Fibroblast of pulmonary artery (primary cell): Measurements from ENCODE around the gene SYNGR3.
"Not testable (repeated sequence)": the region's sequence is repeated elsewhere in the genome, so short reads cannot be mapped to it uniquely, and the experiment has no call there.

Experiments
- DNase-seq: peaks from one replicate; pipeline ENCODE4 v3.0.0-alpha.2; 2010; ENCODE audit warnings: low read depth
- H3K4me3 ChIP-seq: replicated peaks from 2 replicates; pipeline ENCODE4 v1.5.1; 2011; ENCODE audit warnings: low read depth, mild to moderate bottlenecking, control low read depth, low read length, moderate library complexity
- CTCF ChIP-seq: IDR thresholded peaks from 2 replicates; pipeline ENCODE4 v1.5.1; 2011; ENCODE audit warnings: mild to moderate bottlenecking, control low read depth, low read length, inconsistent platforms; ENCODE audit errors: missing control alignments

Gene SYNGR3

GRCh38 chr16:2009164-2009711 is 19.5 kb downstream of the SYNGR3 start:
- no peak for TF ChIP-seq CTCF
- H3K4me3 ChIP-seq: peak overlapping the region; percentile 68
- no peak for DNase-seq

GRCh38 chr16:2009791-2010510 is 20.2 kb downstream of the SYNGR3 start, which contains the start of gene ZNF598:
ZNF598 (minus strand) TSS chr16:2009821.
- TF ChIP-seq CTCF: no peak
- DNase-seq: peak; percentile 86
- peak within 1 kb of the TSS; percentile 82 for H3K4me3 ChIP-seq

GRCh38 chr16:2011726-2012125 is 22.0 kb downstream of the SYNGR3 start:
- not testable (repeated sequence) for DNase-seq, H3K4me3 ChIP-seq

GRCh38 chr16:2013527-2013926 is 23.8 kb downstream of the SYNGR3 start:
- no peak for TF ChIP-seq CTCF
- no peak for DNase-seq

GRCh38 chr16:2015117-2015946 is 25.6 kb downstream of the SYNGR3 start:
- H3K4me3 ChIP-seq: no peak overlapping the region
- no peak for TF ChIP-seq CTCF
- no peak for DNase-seq

More at GRCh38 chr16:2013527-2013926, 23.8 kb downstream of the SYNGR3 start:
- no peak overlapping the region for H3K4me3 ChIP-seq

GRCh38 chr16:2015947-2016208 is 26.1 kb downstream of the SYNGR3 start:
- DNase-seq: no peak
- TF ChIP-seq CTCF: no peak
- no peak overlapping the region for H3K4me3 ChIP-seq

- peak; percentile 41 for TF ChIP-seq CTCF
- H3K4me3 ChIP-seq: no peak overlapping the region
- no peak for DNase-seq
Measured at GRCh38 chr16:2016407-2016922, 26.7 kb downstream of the SYNGR3 start.
